Spleen (tissue), 11 donors: Measurements from ENCODE around the gene TTC16. TPM values are rescaled to one million over a fixed set of nuclear protein-coding genes. Genes with fewer than 3 reads are reported as not detected.
A peak's percentile ranks its signal among the peaks of the same experiment; 100 is the strongest.

Experiments used
- DNase-seq: peaks from one replicate; pipeline ENCODE4 v3.0.0-alpha.2; 2020
- H3K27ac ChIP-seq, 8 donors: fragments of 200-600 bp; sonication (generic) in 7 of 8; 1 replicate in 4 of 8; 2 replicates in 4 of 8; pipeline versions ENCODE4 v1.5.0 to v1.8.0; 2016 to 2021; ENCODE audit warnings: inconsistent platforms in 4 of 8, mild to moderate bottlenecking in 4 of 8, moderate library complexity in 1 of 8
- H3K27me3 ChIP-seq, 7 donors: fragments of 200-600 bp; sonication (generic) in 6 of 7; replicated peaks in 1 of 7; 1 replicate in 4 of 7; 2 replicates in 3 of 7; pipeline versions ENCODE4 v1.5.0 to v1.8.0; 2016 to 2021; ENCODE audit warnings: inconsistent platforms in 3 of 7, mild to moderate bottlenecking in 1 of 7
- H3K36me3 ChIP-seq, 6 donors: fragments of 200-600 bp; sonication (generic) in 5 of 6; 1 replicate in 4 of 6; 2 replicates in 2 of 6; pipeline versions ENCODE4 v1.5.0 to v1.8.0; 2016 to 2021; ENCODE audit warnings: inconsistent platforms in 2 of 6
- H3K4me1 ChIP-seq, 6 donors: fragments of 200-600 bp; sonication (generic) in 5 of 6; 1 replicate in 3 of 6; 2 replicates in 3 of 6; pipeline versions ENCODE4 v1.5.0 to v1.8.0; 2016 to 2021; ENCODE audit warnings: inconsistent platforms in 3 of 6
- H3K4me3 ChIP-seq, 8 donors: fragments of 200-600 bp; sonication (generic) in 7 of 8; 1 replicate in 4 of 8; 2 replicates in 4 of 8; pipeline versions ENCODE4 v1.5.0 to v1.8.0; 2016 to 2021; ENCODE audit warnings: inconsistent platforms in 4 of 8, mild to moderate bottlenecking in 4 of 8, moderate library complexity in 2 of 8
- H3K9me3 ChIP-seq, 8 donors: fragments of 200-600 bp; sonication (generic) in 7 of 8; 1 replicate in 4 of 8; 2 replicates in 4 of 8; pipeline versions ENCODE4 v1.5.0 to v1.8.0; 2016 to 2021; ENCODE audit warnings: inconsistent platforms in 4 of 8
- CTCF ChIP-seq, 11 experiments: fragments of 200-600 bp in 7 of 11; fragments of 450-650 bp in 4 of 11; sonication (generic) in 4 of 11; IDR thresholded peaks in 8 of 11; conservative IDR thresholded peaks in 3 of 11; 1 replicate in 7 of 11; 2 replicates in 4 of 11; pipeline versions ENCODE4 v1.4.0 to v1.8.0; 2016 to 2021; ENCODE audit warnings: antibody characterized with exemption in 11 of 11, inconsistent platforms in 4 of 11, mild to moderate bottlenecking in 1 of 11
- POLR2A ChIP-seq, 3 donors: fragments of 450-650 bp; IDR thresholded peaks; one replicate each; pipeline ENCODE4 v1.5.1; 2017; ENCODE audit warnings: antibody characterized with exemption in 3 of 3, mild to moderate bottlenecking in 1 of 3
- POLR2AphosphoS5 ChIP-seq, 3 donors: sonication (generic); formaldehyde crosslinking; IDR thresholded peaks; one replicate each; pipeline ENCODE4 v1.5.1; 2017; ENCODE audit warnings: antibody characterized with exemption in 3 of 3
- WGBS, 5 donors: extraction: QIAGEN DNeasy Blood & Tissue Kit in 3 of 5; methylation state at CpG; one replicate each; pipeline versions ENCODE4 v1.1.5 to v1.1.7; 2013 to 2018; 5-methylcytosine and 5-hydroxymethylcytosine counted together
- intact Hi-C: fragments of 100-400 bp; cut with DNase I; formaldehyde crosslinking; loops from one replicate; pipeline ENCODE4 v1.15.0; 2023; ENCODE audit warnings: low total_unique reads
- polyA plus RNA-seq, 3 donors: library from polyadenylated mRNA; stranded (reverse); fragments of 200-250 nt; gene quantifications; one replicate each; pipeline ENCODE4 v1.2.1, GENCODE V29; 2013
- total RNA-seq, 7 donors: library from RNA; depleted of rRNA in 3 of 7; stranded (reverse); fragments of >200 nt in 3 of 7; fragmentation: NEBNext Ultra II Directional in 4 of 7; extraction: Animal tissue kit (Norgen Biotek cat#: 25700) in 4 of 7; gene quantifications; one replicate each; pipeline versions ENCODE4 v1.1.0 to v1.2.1, GENCODE V29; 2016 to 2021
- donor health status: healthy with polysubstance abuse.
- donor health status: DM: no; HTN: no; CAD: no; lungs with moderate emphysema.
- donor health status: DM: no; HTN: no; CAD: no.
- donor health status: Bipolar disorder and iron deficiency.
- donor health status: healthy.
- donor health status: DM: no; HTN: no; CAD: no.
- donor health status: DM: yes; HTN: yes; CAD: no.

The TTC16 gene
- total and polyA plus RNA-seq, 10 donors: 0.12 to 3.1 (median 1.8) TPM

GRCh38 chr9:127761491-127761956 is 45.6 kb downstream of the TTC16 start:
- intact Hi-C loops: no loop called here
- peaks cover 2 to 98% (median 45%) of the 10 kb centered on the region in 6 donors for H3K36me3 ChIP-seq
- H3K4me3 ChIP-seq: peak overlapping the region in 2 of 8 donors; percentile 5 to 48
- no peak for DNase-seq
- peaks cover 36 to 100% (median 76%) of the 10 kb centered on the region in 6 donors for H3K4me1 ChIP-seq
- peak in 1 of 3 donors; percentile 63 for TF ChIP-seq POLR2AphosphoS5 (IDR thresholded peaks at IDR 0.05)
- TF ChIP-seq CTCF (IDR thresholded peaks at IDR 0.05 in 8 of 11, conservative IDR thresholded peaks at IDR 0.05 in 3 of 11): no peak
- TF ChIP-seq POLR2A (IDR thresholded peaks at IDR 0.05): no peak
- 64 to 80% (median 74%) methylated on average over 4 to 5 of the region's 5 CpGs for WGBS, 5 donors
- no peaks in the 10 kb centered on the region for H3K27me3 ChIP-seq
- H3K27ac ChIP-seq: peak overlapping the region in 6 of 8 donors; percentile 58 to 92 (median 90)
- H3K9me3 ChIP-seq: no peaks in the 10 kb centered on the region

- H3K36me3 ChIP-seq: peaks cover 2 to 98% (median 52%) of the 10 kb centered on the region in 6 donors
- peak overlapping the region in 1 of 8 donors; percentile 48 for H3K4me3 ChIP-seq
- no peaks in the 10 kb centered on the region for H3K27me3 ChIP-seq
- no peaks in the 10 kb centered on the region for H3K9me3 ChIP-seq
- intact Hi-C loops: no loop called here
- peak overlapping the region in 7 of 8 donors; percentile 44 to 92 (median 89) for H3K27ac ChIP-seq
- DNase-seq: peak; percentile 89
- H3K4me1 ChIP-seq: peaks cover 43 to 100% (median 80%) of the 10 kb centered on the region in 6 donors
- 34 to 58% (median 46%) methylated on average over 15 to 16 of the region's 16 CpGs for WGBS, 5 donors
- TF ChIP-seq POLR2A (IDR thresholded peaks at IDR 0.05) (no peak), CTCF (IDR thresholded peaks at IDR 0.05 in 8 of 11, conservative IDR thresholded peaks at IDR 0.05 in 3 of 11) (peak in 1 of 11 experiments; percentile 5), POLR2AphosphoS5 (IDR thresholded peaks at IDR 0.05) (peak; percentile 63 to 71 (median 67))
These were observed 46.3 kb downstream of the TTC16 start for GRCh38 chr9:127762111-127762676.

GRCh38 chr9:127763918-127764384 is 48.1 kb downstream of the TTC16 start:
- no peak for DNase-seq
- 55 to 65% (median 59%) methylated on average over 7 of the region's 7 CpGs for WGBS, 5 donors
- Histone ChIP-seq H3K27me3 (no peaks in the 10 kb centered on the region), H3K9me3 (no peaks in the 10 kb centered on the region), H3K4me3 (peak overlapping the region in 1 of 8 donors; percentile 21), H3K4me1 (peaks cover 56 to 100% (median 94%) of the 10 kb centered on the region in 6 donors), H3K27ac (peak overlapping the region; percentile 44 to 92 (median 84)), H3K36me3 (peaks cover 0 to 96% (median 45%) of the 10 kb centered on the region in 6 donors)
- intact Hi-C loops: no loop called here
- TF ChIP-seq POLR2AphosphoS5 (IDR thresholded peaks at IDR 0.05) (peak; percentile 77 to 82 (median 79)), POLR2A (IDR thresholded peaks at IDR 0.05) (no peak), CTCF (IDR thresholded peaks at IDR 0.05 in 8 of 11, conservative IDR thresholded peaks at IDR 0.05 in 3 of 11) (peak in 9 of 11 experiments; percentile 41 to 66 (median 56))

GRCh38 chr9:127765418-127765817 is 49.5 kb downstream of the TTC16 start:
- peaks cover 0 to 88% (median 32%) of the 10 kb centered on the region in 6 donors for H3K36me3 ChIP-seq
- 53 to 89% (median 70%) methylated on average over 1 of the region's 1 CpG for WGBS, 5 donors
- no peak for TF ChIP-seq POLR2A (IDR thresholded peaks at IDR 0.05)
- TF ChIP-seq CTCF (IDR thresholded peaks at IDR 0.05 in 8 of 11, conservative IDR thresholded peaks at IDR 0.05 in 3 of 11): no peak
- TF ChIP-seq POLR2AphosphoS5 (IDR thresholded peaks at IDR 0.05): no peak
- peak overlapping the region; percentile 48 to 92 (median 86) for H3K27ac ChIP-seq
- H3K4me3 ChIP-seq: no peak overlapping the region
- no peaks in the 10 kb centered on the region for H3K27me3 ChIP-seq
- no peaks in the 10 kb centered on the region for H3K9me3 ChIP-seq
- intact Hi-C loops: no loop called here
- no peak for DNase-seq
- peaks cover 63 to 100% (median 99%) of the 10 kb centered on the region in 6 donors for H3K4me1 ChIP-seq
